ENCODE measurements around the gene FGFRL1. TPM values are rescaled to one million over a fixed set of nuclear protein-coding genes. Genes with fewer than 3 reads are reported as not detected.

FGFRL1 gene
- polyA plus RNA-seq, 2 of the 4 experiments (the other 2 are of a cell fraction): 4.7 to 11.2 TPM

DNA sequence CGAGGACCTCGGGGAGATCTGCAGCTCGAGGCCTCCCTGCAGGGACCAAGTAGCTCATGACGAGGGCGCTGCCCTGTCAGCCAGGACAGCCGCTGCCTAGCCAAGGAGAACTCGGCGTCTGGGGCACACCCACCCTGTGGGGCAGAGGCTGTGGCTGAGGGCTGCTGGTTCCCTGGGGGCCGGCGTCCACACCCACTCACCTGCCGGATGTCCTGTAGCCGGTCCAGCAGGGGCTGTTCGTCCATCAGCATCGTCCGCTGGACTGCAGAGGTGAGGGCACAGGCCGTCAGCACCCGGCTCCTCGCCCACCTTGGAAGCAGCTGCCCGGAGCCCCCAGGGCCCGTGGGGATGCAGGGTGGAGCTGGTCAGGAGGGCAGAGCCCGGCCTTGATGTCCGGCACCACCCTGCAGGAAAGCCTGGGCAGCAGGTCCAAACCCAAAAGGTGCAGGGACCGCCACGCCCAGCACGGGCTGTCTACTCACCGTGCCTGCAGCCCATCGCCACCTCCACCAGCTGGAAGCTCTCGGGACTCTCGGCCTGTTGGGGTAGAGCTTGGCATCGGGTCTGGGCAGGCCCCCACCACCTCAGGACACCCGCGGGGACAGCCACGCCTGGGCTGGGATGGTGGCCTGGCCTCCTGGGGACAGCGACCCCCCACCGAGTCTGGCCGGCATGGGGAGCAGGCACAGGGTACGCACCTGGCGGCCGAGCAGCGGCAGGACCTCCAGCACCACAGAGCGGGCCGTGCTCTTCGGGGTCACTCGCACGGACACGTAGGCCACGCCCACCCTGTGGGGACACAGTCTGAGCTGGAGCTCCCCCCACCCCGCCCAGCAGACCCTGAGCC, 44.9 kb upstream of the FGFRL1 start:
- H3K4me2 ChIP-seq: no peak overlapping the region
- WGBS (ENCODE audit: missing lambda C conversion rate): 72% methylated on average over 5 of the region's 48 CpGs
- no peak overlapping the region for H3K4me3 ChIP-seq
- POLR2A ChIA-PET: no interaction called here
- ATAC-seq (no peak), FAIRE-seq (no peak), DNase-seq (ENCODE audit: low read depth in 1 of 2, low spot score in 1 of 2) (no peak)
- H3K27ac ChIP-seq: no peak overlapping the region
- H3K9me3 ChIP-seq: no peaks in the 10 kb centered on the region
- CTCF ChIA-PET: interaction anchor here (0.5 to 1.6 kb wide), 3 partner anchors 11 to 32 kb away, joined by 3 to 4 read pairs (median 3); partner anchors contain the start of gene IDUA
- no peaks in the 10 kb centered on the region for H3K4me1 ChIP-seq
- TF ChIP-seq FOXS1 (CRISPR knock-in tag; IDR thresholded peaks at IDR 0.05): no peak
- TF ChIP-seq MYC (IDR thresholded peaks at IDR 0.05; ENCODE audit: borderline replicate concordance, low read length): no peak
- no peak for TF ChIP-seq CEBPB (IDR thresholded peaks at IDR 0.05)
- TF ChIP-seq ZC3H11A (IDR thresholded peaks at IDR 0.05): no peak

GRCh38 chr4:967113-968104, 44.0 kb upstream of the FGFRL1 start:
- FAIRE-seq (no peak), ATAC-seq (no peak), DNase-seq (ENCODE audit: low read depth in 1 of 2, low spot score in 1 of 2) (no peak)
- WGBS (ENCODE audit: missing lambda C conversion rate): 93% methylated on average over 10 of the region's 76 CpGs
- no peak overlapping the region for H3K4me3 ChIP-seq
- no peak for TF ChIP-seq EHMT2 (IDR thresholded peaks at IDR 0.05; ENCODE audit: low read depth)
- H3K4me1 ChIP-seq: peaks cover 9% of the 10 kb centered on the region; the same call in 2 of the 3 replicates
- ChIA-PET POLR2A (no interaction called here), CTCF (interaction anchor here (0.8 to 1.6 kb wide), 2 partner anchors 19 to 32 kb away, joined by 3 to 4 read pairs; partner anchors contain the start of gene IDUA)
- no peak overlapping the region for H3K4me2 ChIP-seq
- H3K9me3 ChIP-seq: no peaks in the 10 kb centered on the region
- H3K27ac ChIP-seq: no peak overlapping the region

DNA sequence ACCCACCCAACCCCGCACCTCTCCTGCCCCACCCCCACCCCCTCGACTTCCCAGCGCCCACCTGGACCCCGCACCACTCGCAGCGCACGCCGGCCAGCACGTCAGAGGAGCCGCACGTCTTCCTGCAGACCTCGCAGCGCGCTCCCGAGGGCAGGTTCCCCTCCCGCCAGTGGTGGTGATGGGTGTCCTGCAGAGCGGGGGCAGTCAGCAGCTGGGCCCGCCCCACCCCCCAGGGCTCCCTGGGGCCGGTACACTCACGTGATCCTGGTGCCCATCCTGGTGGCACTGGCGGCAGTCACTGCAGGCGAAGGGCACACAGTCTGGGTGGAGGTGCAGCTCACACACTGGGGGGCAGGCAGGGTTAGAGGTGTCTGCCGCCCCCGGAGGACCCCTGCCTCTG, 43.2 kb upstream of the FGFRL1 start:
- no peaks in the 10 kb centered on the region for H3K9me3 ChIP-seq
- TF ChIP-seq CBX2 (IDR thresholded peaks at IDR 0.05; ENCODE audit: borderline replicate concordance, low read depth) (no peak), MAX (IDR thresholded peaks at IDR 0.05) (no peak), NFE2L2 (conservative IDR thresholded peaks at IDR 0.05; ENCODE audit: low read length) (no peak), BHLHE40 (IDR thresholded peaks at IDR 0.05; ENCODE audit: low read depth, low read length) (no peak), JUNB (IDR thresholded peaks at IDR 0.05) (no peak), GATA3 (IDR thresholded peaks at IDR 0.05; ENCODE audit: borderline replicate concordance) (no peak), ZNF302 (CRISPR knock-in tag; IDR thresholded peaks at IDR 0.05) (no peak), FOSL2 (IDR thresholded peaks at IDR 0.05) (no peak), FOSL2 (CRISPR knock-in tag; IDR thresholded peaks at IDR 0.05) (no peak), HMGXB4 (CRISPR knock-in tag; IDR thresholded peaks at IDR 0.05; ENCODE audit: borderline replicate concordance) (no peak)
- TF ChIP-seq, protein P1, sequence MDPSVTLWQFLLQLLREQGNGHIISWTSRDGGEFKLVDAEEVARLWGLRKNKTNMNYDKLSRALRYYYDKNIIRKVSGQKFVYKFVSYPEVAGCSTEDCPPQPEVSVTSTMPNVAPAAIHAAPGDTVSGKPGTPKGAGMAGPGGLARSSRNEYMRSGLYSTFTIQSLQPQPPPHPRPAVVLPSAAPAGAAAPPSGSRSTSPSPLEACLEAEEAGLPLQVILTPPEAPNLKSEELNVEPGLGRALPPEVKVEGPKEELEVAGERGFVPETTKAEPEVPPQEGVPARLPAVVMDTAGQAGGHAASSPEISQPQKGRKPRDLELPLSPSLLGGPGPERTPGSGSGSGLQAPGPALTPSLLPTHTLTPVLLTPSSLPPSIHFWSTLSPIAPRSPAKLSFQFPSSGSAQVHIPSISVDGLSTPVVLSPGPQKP (IDR thresholded peaks at IDR 0.05; ENCODE audit: low read depth, low read length): no peak
- CTCF ChIA-PET: no interaction called here
- peaks cover 10% of the 10 kb centered on the region; the same call in 2 of the 3 replicates for H3K4me1 ChIP-seq
- DNase-seq (ENCODE audit: low read depth in 1 of 2, low spot score in 1 of 2) (no peak), ATAC-seq (no peak), FAIRE-seq (no peak)
- no peak overlapping the region for H3K27ac ChIP-seq
- H3K4me2 ChIP-seq: no peak overlapping the region
- POLR2A ChIA-PET: no interaction called here
- no CpG with 5 or more reads among the region's 24 CpGs for WGBS (ENCODE audit: missing lambda C conversion rate)
- no peak overlapping the region for H3K4me3 ChIP-seq
